ENCODE measurements around the gene TSPAN4.

GRCh38 chr11:831118-831864 lies 11.4 kb upstream of the TSPAN4 start:
- TF ChIP-seq EZH2 (IDR thresholded peaks at IDR 0.05; ENCODE audit: borderline replicate concordance, insufficient read depth, low read depth, low read length, poor library complexity, severe bottlenecking) (no peak), CTCF (IDR thresholded peaks at IDR 0.05) (no peak)
